HFFc6 (cell line): Measurements from ENCODE around the gene TMEM63B. TPM values are rescaled to one million over a fixed set of nuclear protein-coding genes. Genes with fewer than 3 reads are reported as not detected.

Experiments used
- DNase-seq: peaks from one replicate; pipeline ENCODE4 v3.0.0-alpha.2; 2018
- H3K27ac Mint-ChIP-seq: 2 replicates; pipeline ENCODE4 v1.8.0; 2020; ENCODE audit warnings: mild to moderate bottlenecking, mixed read lengths
- H3K27me3 Mint-ChIP-seq: 2 replicates; pipeline ENCODE4 v1.8.0; 2021; ENCODE audit warnings: mild to moderate bottlenecking, moderate library complexity, mixed read lengths; ENCODE audit not compliant: insufficient read depth
- H3K36me3 Mint-ChIP-seq: 2 replicates; pipeline ENCODE4 v1.8.0; 2021; ENCODE audit warnings: low read depth, mixed read lengths
- H3K4me1 Mint-ChIP-seq: 2 replicates; pipeline ENCODE4 v1.8.0; 2020; ENCODE audit warnings: low read depth, mixed read lengths
- H3K4me3 Mint-ChIP-seq: 2 replicates; pipeline ENCODE4 v1.8.0; 2020; ENCODE audit warnings: mild to moderate bottlenecking, moderate library complexity, mixed read lengths
- H3K9me3 Mint-ChIP-seq: 2 replicates; pipeline ENCODE4 v1.8.0; 2020; ENCODE audit warnings: mild to moderate bottlenecking, mixed read lengths
- CTCF ChIP-seq: fragments of 200-600 bp; sonication (generic); IDR thresholded peaks from 2 replicates; pipeline ENCODE4 v1.5.0; 2021; ENCODE audit warnings: antibody characterized with exemption, mild to moderate bottlenecking
- total RNA-seq, 6 experiments: library from RNA; stranded (reverse); fragmentation: NEBNext Ultra II Directional; extraction: Animal tissue kit (Norgen Biotek cat#: 25700); gene quantifications; 2 replicates in 1 of 6; 3 replicates in 5 of 6; pipeline ENCODE4 v1.2.3, GENCODE V29; 2021

Gene TMEM63B
- total RNA-seq, 6 experiments from 2014 or later = 38.3 to 55.1 (median 44.7) TPM

- H3K27me3 Mint-ChIP-seq = no peaks in the 10 kb centered on the region; the same call in 1 of the 2 replicates
- H3K9me3 Mint-ChIP-seq = no peaks in the 10 kb centered on the region
- peaks cover 21% of the 10 kb centered on the region for H3K4me1 Mint-ChIP-seq
- no peak for DNase-seq
- TF ChIP-seq CTCF = no peak
- H3K36me3 Mint-ChIP-seq = peaks cover 39% of the 10 kb centered on the region
- H3K4me3 Mint-ChIP-seq = no peak overlapping the region
- H3K27ac Mint-ChIP-seq = no peak overlapping the region
These were observed 18.9 kb upstream of the TMEM63B start for GRCh38 chr6:44108471-44108870.

DNA sequence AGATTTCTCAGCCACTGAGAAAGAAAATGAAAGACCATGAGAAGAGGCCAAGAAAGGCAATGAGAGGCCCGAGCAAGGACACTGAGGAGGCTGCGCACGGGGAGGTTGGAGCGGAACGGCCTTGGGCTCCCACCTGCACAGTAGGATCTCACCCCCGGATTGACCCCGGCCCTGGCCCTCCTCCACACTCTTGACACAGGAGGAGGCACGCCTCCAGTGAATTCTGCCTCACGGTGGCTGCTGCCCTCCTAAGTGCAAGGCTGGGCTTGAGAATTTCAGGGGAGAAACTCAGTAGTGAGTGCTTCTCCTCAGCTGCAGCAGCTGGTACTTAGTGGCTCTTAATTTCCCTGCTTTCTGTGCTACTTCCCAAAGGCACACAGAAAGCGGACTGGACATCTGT is 18.1 kb upstream of the TMEM63B start:
- Mint-ChIP-seq H3K36me3 (peaks cover 43% of the 10 kb centered on the region), H3K4me3 (no peak overlapping the region), H3K4me1 (peaks cover 21% of the 10 kb centered on the region), H3K27ac (no peak overlapping the region), H3K27me3 (no peaks in the 10 kb centered on the region; the same call in 1 of the 2 replicates), H3K9me3 (no peaks in the 10 kb centered on the region)
- DNase-seq = no peak
- TF ChIP-seq CTCF = no peak

- no peak overlapping the region for H3K4me3 Mint-ChIP-seq
- no peaks in the 10 kb centered on the region; the same call in 1 of the 2 replicates for H3K27me3 Mint-ChIP-seq
- H3K9me3 Mint-ChIP-seq = no peaks in the 10 kb centered on the region
- 0 out of 2 replicates have a peak overlapping the region, but pooled peaks have one; percentile 27 for H3K27ac Mint-ChIP-seq
- peaks cover 19% of the 10 kb centered on the region for H3K4me1 Mint-ChIP-seq
- DNase-seq = no peak
- no peak for TF ChIP-seq CTCF
- H3K36me3 Mint-ChIP-seq = peaks cover 39% of the 10 kb centered on the region
These were observed 17.2 kb upstream of the TMEM63B start for GRCh38 chr6:44110005-44110676.

DNA sequence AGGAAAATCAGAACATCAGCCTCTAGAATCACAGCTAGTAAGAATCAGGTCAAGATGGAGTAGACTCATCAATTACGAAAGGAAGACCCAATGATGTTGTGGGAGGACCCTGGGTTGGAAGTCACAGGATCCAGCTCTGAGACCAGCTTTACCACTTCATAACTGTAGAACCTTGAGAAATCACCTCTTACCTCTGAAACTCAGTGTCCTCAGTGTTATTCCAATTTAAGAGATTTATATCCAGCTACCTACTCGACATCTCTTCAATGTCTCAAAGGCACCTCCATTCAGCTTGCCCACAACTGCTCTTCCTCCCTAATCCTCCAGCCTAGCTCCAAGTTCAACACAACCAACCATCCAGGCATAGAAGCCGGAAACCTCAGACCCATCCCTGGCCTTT is 16.4 kb upstream of the TMEM63B start:
- H3K36me3 Mint-ChIP-seq = peaks cover 43% of the 10 kb centered on the region
- DNase-seq = no peak
- peaks cover 22% of the 10 kb centered on the region for H3K4me1 Mint-ChIP-seq
- H3K4me3 Mint-ChIP-seq = no peak overlapping the region
- no peak for TF ChIP-seq CTCF
- no peak overlapping the region for H3K27ac Mint-ChIP-seq
- no peaks in the 10 kb centered on the region for H3K9me3 Mint-ChIP-seq
- H3K27me3 Mint-ChIP-seq = no peaks in the 10 kb centered on the region; the same call in 1 of the 2 replicates

DNA sequence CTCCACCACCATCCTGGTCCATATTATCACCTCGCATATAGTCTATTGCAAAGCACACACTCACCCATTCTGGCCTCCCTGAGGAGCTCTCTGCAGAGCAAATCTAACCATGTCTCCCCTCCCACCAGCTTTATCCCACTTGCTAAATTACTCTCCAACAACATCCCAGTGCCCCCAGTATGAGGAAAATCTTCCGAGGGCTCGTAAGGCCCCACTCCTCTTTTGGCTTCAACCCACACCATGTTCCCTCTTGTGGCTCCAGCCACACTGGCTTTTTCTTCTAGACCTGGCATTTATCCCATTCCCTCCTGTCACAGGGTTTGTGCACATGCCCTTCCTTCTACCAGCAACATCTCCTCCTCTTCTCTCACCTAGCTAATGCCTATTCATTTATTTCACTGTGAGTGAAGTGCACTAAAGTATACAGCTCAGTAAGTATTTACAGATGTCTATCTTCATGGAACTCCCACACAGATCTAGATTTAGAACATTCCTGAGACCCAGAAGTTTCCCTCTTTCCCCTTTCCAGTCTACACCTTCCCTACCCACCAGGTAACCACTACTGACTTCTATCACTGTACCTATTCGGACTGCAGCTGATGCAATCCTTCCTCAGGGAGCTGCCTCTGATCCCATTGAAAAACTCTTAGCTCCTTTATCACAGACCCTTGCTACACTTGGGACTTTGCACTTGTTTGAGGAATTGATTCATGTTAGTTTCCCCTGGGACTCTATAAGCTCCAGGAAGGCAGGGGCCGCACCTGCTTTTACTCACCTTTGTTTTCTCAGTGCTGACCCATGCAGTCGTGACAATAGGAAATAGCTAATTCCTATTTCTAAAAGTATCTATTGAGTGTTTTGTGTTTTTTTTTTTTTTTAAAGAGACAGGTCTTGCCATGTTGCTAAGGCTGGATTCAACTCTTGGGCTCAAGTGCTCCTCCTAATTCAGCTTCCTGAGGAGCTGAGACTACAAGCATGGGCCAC is 15.6 kb upstream of the TMEM63B start:
- Mint-ChIP-seq H3K4me3 (no peak overlapping the region), H3K27ac (no peak overlapping the region), H3K9me3 (no peaks in the 10 kb centered on the region), H3K27me3 (no peaks in the 10 kb centered on the region; the same call in 1 of the 2 replicates), H3K4me1 (peaks cover 22% of the 10 kb centered on the region), H3K36me3 (peaks cover 37% of the 10 kb centered on the region)
- no peak for TF ChIP-seq CTCF
- no peak for DNase-seq
